ENCODE measurements around the gene CACNA2D4.

Gene CACNA2D4

DNA sequence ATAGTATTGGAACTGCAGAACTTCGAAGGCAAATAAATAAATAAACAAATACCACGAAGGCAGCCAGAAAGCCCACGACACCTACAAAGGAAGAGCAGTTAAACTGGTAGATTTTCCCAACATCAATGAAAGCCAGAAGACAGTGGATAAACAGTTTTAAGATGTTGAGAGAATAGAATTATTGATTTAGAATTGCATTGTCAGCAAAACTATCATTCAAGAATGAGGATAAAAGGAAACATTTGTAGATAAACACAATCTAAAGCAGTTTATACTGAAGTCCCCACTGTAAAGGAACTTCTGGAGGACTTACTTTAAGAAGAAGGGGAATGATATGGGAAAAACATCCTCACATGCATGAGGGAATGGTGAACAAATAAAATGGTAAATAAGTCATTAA, 29.5 kb downstream of the CACNA2D4 start:
- no peak for DNase-seq (ENCODE audit: low read depth, low spot score)

DNA sequence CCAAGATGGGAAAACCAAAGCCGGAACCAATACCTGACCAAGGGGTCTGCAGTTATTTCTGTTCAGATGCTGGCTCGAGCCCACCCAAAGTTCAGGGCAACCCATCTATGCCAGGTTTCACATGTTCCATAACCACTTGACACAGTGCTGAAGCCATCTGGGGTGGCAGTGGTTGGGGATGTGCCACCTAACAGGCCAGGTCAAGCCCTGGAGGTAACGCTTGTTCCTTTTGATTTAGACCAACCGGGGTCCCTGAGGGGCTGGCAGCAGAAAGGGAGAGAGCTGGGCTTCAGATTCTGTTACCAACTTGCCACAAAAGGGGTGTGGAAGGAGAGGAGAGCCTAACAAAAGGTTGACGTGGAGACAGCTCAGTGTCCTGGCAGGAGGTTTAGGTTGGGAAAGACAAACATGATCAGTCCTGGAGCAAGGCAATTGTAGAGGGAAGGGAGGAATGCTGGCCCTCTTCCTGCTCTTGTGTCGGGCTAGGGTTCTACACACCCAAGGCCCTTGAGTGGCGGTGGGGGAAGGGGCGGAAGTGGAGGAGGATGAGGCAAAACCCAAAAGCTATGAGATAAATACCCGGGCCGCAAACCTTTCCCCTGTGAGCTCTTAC, 31.9 kb downstream of the CACNA2D4 start:
- DNase-seq (ENCODE audit: low read depth, low spot score), result no peak

DNA sequence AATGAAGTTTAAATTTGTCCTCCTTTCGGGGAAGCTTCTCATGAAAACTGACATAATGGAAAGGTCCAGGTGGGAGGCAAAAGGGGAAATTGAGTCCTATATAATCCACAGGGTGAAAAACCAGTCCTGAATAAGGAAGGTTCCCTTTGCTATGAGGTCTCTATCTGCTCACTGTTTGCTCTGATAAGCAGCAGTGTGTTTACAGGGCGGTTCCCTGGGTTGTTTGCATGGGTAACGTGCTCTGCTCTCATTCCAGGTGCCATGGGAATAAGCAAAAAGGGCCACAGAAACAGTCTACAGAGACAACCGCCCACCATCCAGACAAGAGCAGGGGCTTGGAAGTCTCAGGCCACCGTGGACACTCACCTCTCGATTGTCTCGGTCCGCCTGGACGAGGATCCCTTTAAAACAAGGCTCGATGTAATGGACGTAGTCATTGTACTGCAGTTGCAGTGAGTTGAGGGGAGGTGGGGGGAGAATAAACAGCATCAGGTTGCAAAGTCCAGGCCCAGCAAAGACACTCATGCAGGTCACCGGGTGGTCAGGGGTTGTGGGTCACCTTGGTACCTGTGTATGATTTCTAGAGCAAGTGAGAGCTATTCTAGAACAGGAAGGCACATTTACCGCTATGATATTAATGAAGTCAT, 32.7 kb downstream of the CACNA2D4 start:
- no peak for DNase-seq (ENCODE audit: low read depth, low spot score)

DNA sequence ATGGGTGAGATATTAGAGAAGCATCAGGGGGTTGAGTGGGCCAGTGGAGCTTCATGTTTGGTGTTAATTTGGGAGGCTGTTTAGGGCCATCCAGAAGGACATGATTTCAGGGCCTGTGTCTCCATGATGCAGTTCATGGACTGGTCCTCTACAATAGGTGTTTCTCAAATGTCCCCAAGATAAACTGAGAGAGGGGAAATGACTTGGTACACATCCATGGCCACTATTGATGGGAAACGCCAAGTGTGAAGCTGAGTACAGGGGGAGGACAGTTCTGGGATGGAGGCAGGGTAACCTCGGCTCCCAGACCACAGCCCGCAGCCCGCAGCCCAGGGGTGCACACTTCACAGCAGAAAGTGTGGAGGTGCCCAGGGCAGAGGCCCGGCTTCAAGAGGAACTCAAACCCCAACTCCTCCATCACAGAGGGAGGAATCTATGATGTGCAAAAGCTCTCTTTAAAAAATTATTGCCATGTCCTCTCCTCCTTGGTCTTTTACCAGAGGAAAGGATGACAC, 33.3 kb downstream of the CACNA2D4 start:
- DNase-seq (ENCODE audit: low read depth, low spot score), result no peak

DNA sequence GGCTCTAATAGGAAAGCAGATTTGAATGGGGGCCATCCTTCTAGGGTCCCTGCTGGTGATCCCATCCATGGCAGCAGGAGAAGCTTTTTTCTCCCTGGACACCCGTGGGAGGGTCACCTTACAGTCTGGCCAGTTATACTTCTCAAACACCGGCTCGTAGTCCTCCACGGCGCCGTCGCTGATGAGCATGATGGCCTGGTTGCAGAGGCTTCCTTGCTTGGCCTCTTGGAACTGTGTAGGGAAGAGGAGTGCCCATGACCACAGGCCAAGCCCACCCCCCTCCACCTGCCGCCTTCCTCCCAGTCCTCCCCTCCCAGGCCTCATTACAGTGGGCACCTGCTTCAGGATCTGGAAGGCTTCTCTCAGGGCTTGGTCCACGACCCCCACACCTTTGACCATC, 33.8 kb downstream of the CACNA2D4 start:
- no peak for DNase-seq (ENCODE audit: low read depth, low spot score)

DNA sequence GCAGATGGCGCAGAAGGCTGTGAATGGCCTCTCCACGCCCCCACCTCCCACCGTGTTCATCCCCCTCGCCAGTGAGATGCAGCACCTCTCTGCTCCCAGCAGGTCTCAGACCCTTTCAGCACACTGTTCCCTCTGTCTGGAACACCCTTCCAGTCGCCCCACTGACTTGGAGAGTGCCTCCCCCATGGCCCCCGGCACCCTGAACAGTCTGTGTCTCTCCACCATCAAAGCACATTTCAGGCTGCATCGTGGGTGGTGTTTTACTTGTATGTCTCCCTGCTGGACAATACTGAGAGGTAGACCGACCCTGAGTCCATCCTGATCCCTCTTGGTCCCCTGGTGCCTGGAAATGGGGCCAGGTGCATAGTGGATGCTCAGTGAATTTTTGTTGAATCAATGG, 34.9 kb downstream of the CACNA2D4 start:
- no peak for DNase-seq (ENCODE audit: low read depth, low spot score)

DNA sequence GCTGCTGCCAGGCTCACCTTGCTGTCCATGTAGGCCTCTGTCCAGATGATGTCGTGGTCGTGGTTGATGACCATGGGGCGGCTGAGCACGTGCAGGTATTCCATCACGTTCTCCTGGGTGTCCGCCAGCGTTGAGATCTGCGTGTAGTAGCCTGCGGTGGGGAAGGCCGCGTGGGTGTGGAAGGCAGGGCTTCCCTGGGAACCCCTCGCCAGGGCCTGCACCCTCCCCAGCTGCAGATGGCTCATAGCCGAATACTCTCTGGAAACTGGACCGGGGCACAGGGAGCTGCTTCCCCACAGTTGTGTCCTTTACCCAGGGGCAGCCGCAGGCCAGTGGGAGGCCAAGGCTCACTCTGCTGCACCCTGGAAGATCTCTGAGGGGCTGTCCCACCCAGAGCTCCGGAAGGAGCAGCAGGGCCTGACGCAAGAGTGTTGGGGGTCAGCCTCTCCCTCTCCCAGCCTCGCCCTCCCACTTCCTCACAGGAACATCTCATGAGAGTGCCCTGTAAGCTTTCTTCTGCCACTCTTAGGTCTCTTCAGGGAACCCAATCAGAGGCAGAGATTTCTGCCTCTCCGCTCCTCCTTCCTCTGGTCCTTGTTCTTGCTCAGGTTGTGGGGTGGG, 35.5 kb downstream of the CACNA2D4 start:
- no peak for DNase-seq (ENCODE audit: low read depth, low spot score)

DNA sequence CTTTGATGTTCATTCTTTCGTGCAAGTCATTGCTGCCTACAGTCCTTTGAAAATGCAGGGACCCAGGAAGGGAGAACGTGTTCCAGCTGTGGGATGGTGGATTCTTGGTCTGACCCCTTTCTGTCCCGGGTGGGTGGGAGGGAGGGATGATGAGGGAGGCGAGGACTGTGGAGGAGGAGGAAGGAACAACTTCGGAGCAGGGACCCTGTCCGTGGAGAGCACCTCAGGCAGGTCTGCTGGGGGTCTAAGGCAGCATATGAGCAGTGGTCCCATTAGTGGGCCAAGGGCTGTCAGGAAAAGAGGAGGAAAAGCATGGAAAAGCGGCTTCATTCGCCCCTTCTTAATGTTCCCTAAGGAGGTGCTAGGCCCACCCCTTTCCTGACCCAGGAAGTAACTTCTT, 36.0 kb downstream of the CACNA2D4 start:
- DNase-seq (ENCODE audit: low read depth, low spot score), result no peak

DNA sequence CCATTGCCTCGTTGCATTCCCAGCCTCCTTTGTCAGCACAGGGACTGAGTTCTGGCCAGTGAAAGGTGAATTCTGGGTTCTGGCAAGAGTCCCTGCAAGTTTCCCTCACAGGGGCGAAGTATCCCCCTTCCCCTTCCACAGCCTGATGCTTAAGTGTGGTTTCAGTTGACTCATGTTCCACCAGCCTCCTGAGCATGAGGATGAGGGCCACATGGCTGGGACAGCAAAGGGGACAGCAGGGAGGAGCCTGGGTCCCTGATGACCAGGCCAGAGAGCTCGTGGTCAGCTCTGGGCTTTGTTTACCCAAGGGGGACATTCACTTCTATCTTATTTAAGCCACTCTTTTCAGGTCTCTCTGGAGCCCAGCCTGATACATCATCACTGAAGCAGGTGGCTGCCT, 36.5 kb downstream of the CACNA2D4 start:
- DNase-seq (ENCODE audit: low read depth, low spot score), result no peak

DNA sequence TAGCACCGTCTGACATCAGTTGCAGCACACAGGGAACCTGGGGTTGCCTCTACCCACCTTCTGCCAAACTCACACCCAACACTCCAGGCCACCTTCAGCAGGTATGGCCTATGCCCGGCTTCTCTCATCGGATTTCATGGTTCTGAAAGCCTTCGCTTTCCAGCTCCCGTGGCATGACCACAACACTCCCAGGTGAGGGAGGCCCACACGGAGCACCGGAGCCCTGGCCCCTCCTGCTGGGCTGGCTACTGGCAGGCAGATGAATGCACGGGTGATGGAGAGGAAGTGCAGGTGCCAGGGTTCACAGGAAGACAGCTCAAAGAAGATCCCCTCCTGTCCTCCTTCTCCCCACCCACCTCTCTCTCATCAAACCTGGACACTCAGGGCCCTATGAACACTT, 37.2 kb downstream of the CACNA2D4 start:
- DNase-seq (ENCODE audit: low read depth, low spot score), result no peak

DNA sequence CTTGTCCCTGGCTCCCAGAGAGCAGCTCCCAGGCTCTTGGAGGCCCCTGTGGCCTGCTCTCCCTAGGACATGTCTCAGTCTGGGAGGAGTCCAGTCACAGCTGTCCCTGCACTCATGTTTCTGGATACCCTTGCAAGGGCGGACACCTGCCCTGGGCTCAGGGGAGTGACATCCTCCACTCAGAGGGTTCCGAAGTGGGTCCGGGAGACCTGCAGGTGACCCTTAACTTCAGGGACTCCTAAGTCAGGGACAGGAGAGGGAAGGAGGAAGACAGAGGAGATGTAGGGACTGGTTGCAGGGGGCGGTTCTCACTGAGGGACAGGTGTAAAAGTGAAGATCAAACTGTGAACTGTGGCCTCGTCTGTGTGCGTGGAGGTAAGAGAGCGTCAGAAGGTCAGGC, 37.6 kb downstream of the CACNA2D4 start:
- DNase-seq (ENCODE audit: low read depth, low spot score), result no peak

DNA sequence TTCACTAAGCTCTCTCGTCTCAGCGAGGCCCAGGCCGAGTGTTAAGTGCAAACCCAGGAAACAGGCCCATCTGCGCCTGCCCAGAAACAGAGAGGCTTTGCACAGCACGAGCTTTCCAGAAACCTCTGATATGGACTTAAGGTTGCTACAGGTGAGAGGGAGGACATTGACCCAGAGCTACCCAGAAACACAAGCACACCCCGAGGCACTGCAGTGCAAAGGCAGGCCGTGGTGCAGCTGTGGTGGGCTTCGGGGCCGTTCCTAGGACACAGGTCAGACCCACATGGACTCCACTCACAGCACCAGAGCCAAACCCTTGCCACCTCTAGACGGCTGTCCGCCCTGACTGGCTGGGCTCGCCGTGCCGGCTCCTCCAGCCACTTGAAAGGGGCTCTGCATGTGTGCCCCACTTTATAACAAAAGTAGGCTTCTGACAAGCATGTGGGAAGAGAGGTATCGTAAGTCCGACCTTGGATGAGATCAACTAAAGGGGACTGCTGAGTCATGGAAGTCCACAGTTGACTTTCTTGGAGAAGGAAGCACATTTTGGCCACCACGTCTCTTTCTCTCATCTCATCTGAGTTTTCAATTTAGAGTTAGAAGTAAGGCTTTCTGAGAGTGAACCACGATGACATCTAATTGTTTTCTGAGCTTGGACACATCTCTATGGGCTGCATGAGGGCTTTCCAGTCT, 38.2 kb downstream of the CACNA2D4 start:
- no peak for DNase-seq (ENCODE audit: low read depth, low spot score)

DNA sequence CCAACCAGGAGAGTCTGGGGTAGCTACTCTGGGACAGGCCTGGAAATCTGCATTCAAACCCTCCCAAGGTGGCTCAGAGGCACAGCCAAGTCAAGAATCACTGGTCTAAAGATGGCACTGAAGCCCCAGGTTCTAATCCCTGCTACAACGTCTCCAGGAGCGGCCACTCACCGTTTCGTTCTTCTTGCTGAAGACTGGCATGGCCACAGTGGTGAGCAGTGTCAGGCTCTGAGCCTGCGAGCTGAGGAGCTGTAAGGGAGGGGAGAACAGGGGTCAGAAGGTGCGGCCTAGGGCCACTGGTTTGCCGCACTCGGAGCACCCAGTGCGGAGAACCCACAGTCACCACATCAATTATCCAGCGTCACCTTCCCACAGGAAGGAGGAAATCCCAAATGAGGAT, 38.8 kb downstream of the CACNA2D4 start:
- no peak for DNase-seq (ENCODE audit: low read depth, low spot score)

DNA sequence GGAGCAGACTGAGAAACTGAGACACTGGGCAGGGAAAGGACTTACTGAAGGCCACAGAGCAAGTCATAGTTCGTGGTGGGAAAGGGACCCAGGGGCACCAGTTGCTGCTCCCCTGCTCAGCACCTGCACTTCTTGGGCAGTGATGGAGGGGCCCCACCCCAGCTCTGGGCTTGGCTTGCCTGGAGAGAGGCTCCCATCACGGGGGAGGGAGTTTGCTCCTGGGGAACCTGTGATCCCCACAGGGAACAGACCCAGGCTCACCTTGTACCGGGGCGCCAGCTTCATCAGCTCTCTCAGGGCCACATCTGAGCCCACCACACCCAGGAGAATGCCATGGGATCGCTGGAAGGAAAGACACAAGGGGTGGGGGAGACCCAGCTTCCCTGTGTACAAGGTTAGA, 39.8 kb downstream of the CACNA2D4 start:
- no peak for DNase-seq (ENCODE audit: low read depth, low spot score)

DNA sequence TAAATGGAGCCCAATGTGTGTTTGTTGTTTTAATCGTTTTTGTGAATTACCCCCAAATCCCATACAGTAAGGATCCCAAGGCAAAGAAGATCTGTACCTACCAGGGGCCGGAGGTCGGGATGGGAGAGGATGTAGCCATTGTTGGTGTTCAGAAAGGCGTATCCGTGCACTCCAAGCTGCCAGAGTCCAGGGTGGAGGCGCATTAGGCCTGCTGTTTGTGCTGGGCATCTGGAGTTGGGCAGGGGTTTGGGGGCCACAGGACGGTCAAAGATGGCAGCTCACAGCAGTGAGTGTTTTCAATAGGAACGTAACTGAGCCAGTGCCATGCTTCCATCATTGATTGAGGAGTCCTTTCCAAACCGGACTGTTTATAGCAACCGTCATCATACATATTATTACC, 40.2 kb downstream of the CACNA2D4 start:
- no peak for DNase-seq (ENCODE audit: low read depth, low spot score)

DNA sequence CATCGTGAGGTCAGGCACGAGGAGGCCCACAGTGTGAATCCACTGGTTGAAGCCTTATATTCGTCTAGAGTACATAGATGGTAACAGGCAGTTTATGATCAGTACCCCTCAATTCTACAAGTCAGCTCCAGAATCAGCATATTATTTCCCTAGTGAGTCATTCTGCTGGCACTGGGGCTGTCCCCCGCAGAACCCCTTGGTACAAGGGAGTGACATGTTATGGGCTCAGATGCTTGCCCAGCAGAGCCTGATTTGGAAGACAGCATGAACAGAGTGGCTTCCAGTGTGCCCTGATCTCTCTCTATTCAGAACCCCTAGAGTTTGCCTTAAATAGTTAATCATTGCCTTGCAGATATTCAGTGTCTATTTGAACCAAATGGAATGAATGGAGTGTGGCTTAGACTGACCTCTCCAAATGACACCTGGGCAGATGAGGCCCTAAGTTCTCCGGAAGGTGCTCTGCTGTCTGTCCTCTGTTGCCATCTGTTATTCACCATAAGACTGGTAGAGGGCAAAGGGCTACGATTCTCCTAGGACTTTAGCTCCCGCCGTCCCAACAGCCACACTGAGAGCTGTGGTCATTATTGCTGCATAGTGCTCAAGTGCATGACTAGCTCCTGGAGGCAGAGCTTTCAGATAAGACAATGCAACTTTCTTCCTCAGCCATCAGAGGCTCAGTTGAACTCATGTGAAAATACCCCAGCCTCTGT, 41.1 kb downstream of the CACNA2D4 start:
- DNase-seq (ENCODE audit: low read depth, low spot score), result no peak

DNA sequence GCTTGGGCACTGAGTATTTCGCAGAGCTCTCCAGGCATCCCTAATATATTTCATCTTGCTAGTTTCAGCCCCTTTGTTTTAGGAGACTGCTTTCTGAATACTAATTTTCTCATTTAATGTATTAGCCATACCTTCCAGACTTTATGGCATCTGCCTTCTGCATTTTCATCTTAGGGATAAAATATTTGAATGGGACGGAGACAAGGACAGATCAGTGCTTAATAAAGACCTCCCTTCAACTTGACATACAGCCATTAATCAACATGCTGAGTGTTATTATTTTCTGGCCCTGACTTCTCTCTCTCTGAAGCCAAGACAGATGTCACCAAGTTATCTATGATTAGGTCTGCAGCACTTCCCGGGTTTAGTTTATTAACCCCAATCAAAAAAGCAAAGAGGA, 42.4 kb downstream of the CACNA2D4 start:
- DNase-seq (ENCODE audit: low read depth, low spot score), result no peak

DNA sequence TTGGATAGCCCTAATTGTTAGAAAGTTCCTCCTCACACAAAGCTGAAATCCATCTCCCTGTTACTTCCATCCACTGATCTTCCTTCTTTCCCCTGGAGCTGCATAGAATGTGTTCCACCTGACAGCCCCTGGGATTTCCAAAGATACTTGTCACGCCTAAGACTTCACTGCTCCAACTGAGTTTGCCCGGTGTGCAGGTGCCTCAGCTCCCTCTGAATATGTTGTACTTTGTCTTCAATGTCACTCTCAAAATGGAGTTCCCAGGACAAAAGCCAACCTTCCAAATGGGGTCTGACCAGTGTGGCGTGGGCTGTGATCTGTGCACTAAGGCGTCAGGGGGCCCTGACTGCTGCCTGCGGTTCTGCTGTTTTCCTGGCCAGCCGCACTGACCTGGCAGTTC, 42.8 kb downstream of the CACNA2D4 start:
- no peak for DNase-seq (ENCODE audit: low read depth, low spot score)

DNA sequence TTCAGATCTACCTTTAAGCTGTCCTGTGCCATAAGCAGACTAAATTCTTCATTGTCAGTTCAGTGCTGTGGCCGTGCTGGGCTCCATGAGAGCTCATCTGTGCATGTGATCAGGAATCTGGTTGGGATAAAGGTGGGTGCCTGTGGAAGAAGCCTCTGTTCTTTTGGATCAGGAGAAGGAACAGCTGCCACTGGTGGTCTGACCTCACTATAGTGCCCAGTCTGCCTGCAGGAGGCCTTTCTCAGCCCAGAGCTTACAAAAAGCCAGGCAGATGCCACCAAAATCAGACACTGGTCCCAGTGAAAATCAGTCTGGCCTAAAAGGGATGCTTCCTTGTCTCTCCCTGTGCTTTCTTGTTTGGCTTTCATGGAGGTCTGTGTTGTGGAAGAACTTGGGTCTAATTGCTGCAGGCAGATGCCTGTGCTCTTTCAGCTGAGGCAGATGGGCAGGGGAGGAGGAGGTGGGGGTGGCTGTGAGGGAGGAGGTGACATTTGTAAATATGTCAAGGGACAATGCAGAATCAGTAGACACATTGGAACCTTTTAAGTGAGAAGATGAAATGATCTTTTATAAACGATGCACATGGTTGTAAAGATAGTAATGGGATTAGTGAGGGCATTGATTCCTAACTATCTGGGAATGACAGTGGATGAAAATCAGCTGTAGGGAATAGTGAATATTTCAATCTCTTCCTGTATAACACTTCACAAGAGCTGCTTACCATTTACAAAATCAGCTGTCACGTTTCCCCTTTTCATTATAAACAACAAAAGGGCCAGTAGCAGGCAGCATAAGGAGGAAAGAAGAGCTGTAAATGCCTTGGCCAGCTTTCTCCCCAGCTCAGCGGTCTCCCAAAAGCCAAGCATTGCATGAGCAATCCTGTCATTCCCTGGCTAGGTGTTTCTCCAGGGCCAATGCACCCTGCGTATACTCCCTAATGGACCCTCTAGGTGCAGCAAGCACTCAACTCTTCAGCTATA, 44.6 kb downstream of the CACNA2D4 start:
- no peak for DNase-seq (ENCODE audit: low read depth, low spot score)

DNA sequence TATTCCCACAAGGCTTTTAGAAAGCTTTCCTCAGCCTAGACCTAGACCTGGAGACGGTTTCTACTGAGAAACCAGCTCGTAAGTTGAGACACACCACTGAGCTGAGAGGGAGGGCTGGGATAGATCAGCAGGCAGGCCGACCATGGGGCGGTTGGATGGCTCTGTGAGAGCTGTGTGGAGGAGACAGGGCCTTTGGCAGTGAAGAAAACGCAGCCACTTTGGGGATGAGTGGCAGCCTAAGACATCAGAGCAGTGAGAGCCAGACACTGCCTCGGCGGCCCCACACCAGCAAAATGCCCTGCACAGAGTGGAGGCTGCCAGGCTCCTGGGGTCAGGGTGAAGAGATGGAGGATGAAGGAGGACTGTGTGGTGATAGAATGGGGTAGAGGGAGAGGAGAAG, 46.0 kb downstream of the CACNA2D4 start:
- no peak for DNase-seq (ENCODE audit: low read depth, low spot score)

DNA sequence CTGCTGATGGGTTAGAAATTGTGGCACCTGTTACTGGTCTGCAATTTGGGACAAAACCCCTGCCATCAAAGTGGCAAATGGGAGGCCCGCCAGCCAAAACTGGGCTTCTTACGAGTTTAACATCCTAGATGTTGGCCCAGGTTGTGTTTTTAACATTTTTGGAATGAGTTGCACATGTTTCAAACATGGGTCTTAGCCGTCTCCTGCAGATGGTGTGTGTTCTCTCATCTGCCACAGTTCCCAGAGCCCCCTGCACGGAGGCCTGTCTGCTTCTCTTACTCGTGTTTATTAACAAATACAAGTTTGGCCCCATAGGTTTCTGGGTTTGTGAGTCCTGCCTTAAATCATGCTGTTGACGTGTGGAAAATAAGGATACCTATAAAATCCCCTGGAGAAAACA, 46.5 kb downstream of the CACNA2D4 start:
- no peak for DNase-seq (ENCODE audit: low read depth, low spot score)

Measured in astrocyte of the hippocampus (primary cell).